Keratinocyte (primary cell): ENCODE results near the gene CATSPERE.

Source experiments
- EZH2 ChIP-seq: IDR thresholded peaks from one replicate; pipeline ENCODE4 v1.6.1; 2012; ENCODE audit warnings: inconsistent platforms, mild to moderate bottlenecking, low read length, moderate library complexity
- TF ChIP-seq, protein P1 (sequence below), 3 experiments: IDR thresholded peaks in 1 of 3; conservative IDR thresholded peaks in 1 of 3; optimal IDR thresholded peaks in 1 of 3; 2 replicates in 2 of 3; 3 replicates in 1 of 3; pipeline versions ENCODE3 to v1.5.1; 2011; ENCODE audit warnings: low read length in 3 of 3, mild to moderate bottlenecking in 3 of 3, moderate library complexity in 2 of 3, control low read depth in 1 of 3, inconsistent platforms in 1 of 3; ENCODE audit not compliant: insufficient read depth in 2 of 3; ENCODE audit errors: extremely low read depth in 1 of 3

GRCh38 chr1:244444854-244445253 is 16.2 kb upstream of the CATSPERE start:
- no peak for TF ChIP-seq EZH2
- TF ChIP-seq, protein P1, sequence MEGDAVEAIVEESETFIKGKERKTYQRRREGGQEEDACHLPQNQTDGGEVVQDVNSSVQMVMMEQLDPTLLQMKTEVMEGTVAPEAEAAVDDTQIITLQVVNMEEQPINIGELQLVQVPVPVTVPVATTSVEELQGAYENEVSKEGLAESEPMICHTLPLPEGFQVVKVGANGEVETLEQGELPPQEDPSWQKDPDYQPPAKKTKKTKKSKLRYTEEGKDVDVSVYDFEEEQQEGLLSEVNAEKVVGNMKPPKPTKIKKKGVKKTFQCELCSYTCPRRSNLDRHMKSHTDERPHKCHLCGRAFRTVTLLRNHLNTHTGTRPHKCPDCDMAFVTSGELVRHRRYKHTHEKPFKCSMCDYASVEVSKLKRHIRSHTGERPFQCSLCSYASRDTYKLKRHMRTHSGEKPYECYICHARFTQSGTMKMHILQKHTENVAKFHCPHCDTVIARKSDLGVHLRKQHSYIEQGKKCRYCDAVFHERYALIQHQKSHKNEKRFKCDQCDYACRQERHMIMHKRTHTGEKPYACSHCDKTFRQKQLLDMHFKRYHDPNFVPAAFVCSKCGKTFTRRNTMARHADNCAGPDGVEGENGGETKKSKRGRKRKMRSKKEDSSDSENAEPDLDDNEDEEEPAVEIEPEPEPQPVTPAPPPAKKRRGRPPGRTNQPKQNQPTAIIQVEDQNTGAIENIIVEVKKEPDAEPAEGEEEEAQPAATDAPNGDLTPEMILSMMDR (optimal IDR thresholded peaks at IDR 0.05 in 1 of 3, IDR thresholded peaks at IDR 0.05 in 1 of 3, conservative IDR thresholded peaks at IDR 0.05 in 1 of 3; ENCODE audit: extremely low read depth in 1 of 3, insufficient read depth in 2 of 3, low read length in 3 of 3), result no peak
